Fibroblast of pulmonary artery (primary cell): ENCODE measurements around the gene PATE1.

Source experiments
- DNase-seq: peaks from one replicate; pipeline ENCODE4 v3.0.0-alpha.2; 2010; ENCODE audit warnings: low read depth
- H3K4me3 ChIP-seq: replicated peaks from 2 replicates; pipeline ENCODE4 v1.5.1; 2011; ENCODE audit warnings: low read depth, mild to moderate bottlenecking, control low read depth, low read length, moderate library complexity
- CTCF ChIP-seq: IDR thresholded peaks from 2 replicates; pipeline ENCODE4 v1.5.1; 2011; ENCODE audit warnings: mild to moderate bottlenecking, control low read depth, low read length, inconsistent platforms; ENCODE audit errors: missing control alignments

The PATE1 gene

GRCh38 chr11:125740617-125741016, 5.5 kb upstream of the PATE1 start:
- DNase-seq, result no peak
- TF ChIP-seq CTCF, result no peak
- no peak overlapping the region for H3K4me3 ChIP-seq

- no peak overlapping the region for H3K4me3 ChIP-seq
- DNase-seq, result no peak
- TF ChIP-seq CTCF, result no peak
Observed at GRCh38 chr11:125743681-125744080, 2.4 kb upstream of the PATE1 start.

- DNase-seq, result no peak
- TF ChIP-seq CTCF, result no peak
- H3K4me3 ChIP-seq, result no peak overlapping the region
Observed at GRCh38 chr11:125750629-125751028, 4.5 kb downstream of the PATE1 start.

GRCh38 chr11:125756050-125756449, 10.0 kb downstream of the PATE1 start:
- TF ChIP-seq CTCF, result no peak
- H3K4me3 ChIP-seq, result no peak overlapping the region
- DNase-seq, result no peak

- no peak for DNase-seq
- no peak overlapping the region for H3K4me3 ChIP-seq
- no peak for TF ChIP-seq CTCF
Observed at GRCh38 chr11:125762445-125762844, 16.4 kb downstream of the PATE1 start.

- no peak overlapping the region for H3K4me3 ChIP-seq
- no peak for TF ChIP-seq CTCF
- no peak for DNase-seq
Observed at GRCh38 chr11:125763483-125763882, 17.4 kb downstream of the PATE1 start.

GRCh38 chr11:125766251-125766650, 20.2 kb downstream of the PATE1 start:
- no peak overlapping the region for H3K4me3 ChIP-seq
- no peak for TF ChIP-seq CTCF
- no peak for DNase-seq
